HG03521 (cell line): Measurements from ENCODE around the gene SGF29.
"Not testable (repeated sequence)": the region's sequence is repeated elsewhere in the genome, so short reads cannot be mapped to it uniquely, and the experiment has no call there.

Experiments used
- ATAC-seq: cut with Tn5 transposase; IDR thresholded peaks from one replicate; pipeline ENCODE4 v1.9.1; 2021; ENCODE audit warnings: mild to moderate bottlenecking, moderate library complexity; ENCODE audit not compliant: unreplicated experiment

Gene SGF29

GRCh38 chr16:28532940-28533647, 20.6 kb upstream of the SGF29 start:
- no peak for ATAC-seq

GRCh38 chr16:28534542-28535373, 19.0 kb upstream of the SGF29 start:
- no peak for ATAC-seq

GRCh38 chr16:28537076-28537475, 16.6 kb upstream of the SGF29 start:
- ATAC-seq: no peak

- no peak for ATAC-seq
Measured at GRCh38 chr16:28537964-28538732, 15.6 kb upstream of the SGF29 start.

- ATAC-seq: no peak
Measured at GRCh38 chr16:28538733-28539596, 14.8 kb upstream of the SGF29 start, which contains the start of gene NUPR1. Gene NUPR1, minus strand, starts transcription at chr16:28538974. Its CDS starts 67 bp downstream, at chr16:28538907.

GRCh38 chr16:28540346-28540745, 13.4 kb upstream of the SGF29 start:
- no peak for ATAC-seq

GRCh38 chr16:28542646-28543045, 11.1 kb upstream of the SGF29 start:
- no peak for ATAC-seq

- no peak for ATAC-seq
Measured at GRCh38 chr16:28543072-28543471, 10.6 kb upstream of the SGF29 start.

GRCh38 chr16:28544998-28545397, 8.7 kb upstream of the SGF29 start:
- no peak for ATAC-seq

- ATAC-seq: not testable (repeated sequence)
Measured at GRCh38 chr16:28545964-28546363, 7.8 kb upstream of the SGF29 start.

- no peak for ATAC-seq
Measured at GRCh38 chr16:28546626-28547025, 7.1 kb upstream of the SGF29 start.

- ATAC-seq: no peak
Measured at GRCh38 chr16:28548306-28548802, 5.4 kb upstream of the SGF29 start.

GRCh38 chr16:28549301-28549899, 4.3 kb upstream of the SGF29 start:
- no peak for ATAC-seq

- ATAC-seq: no peak
Measured at GRCh38 chr16:28554634-28555423, 1.1 kb downstream of the SGF29 start.

- ATAC-seq: no peak
Measured at GRCh38 chr16:28555561-28555960, 1.8 kb downstream of the SGF29 start.

- no peak for ATAC-seq
Measured at GRCh38 chr16:28556914-28557320, 3.2 kb downstream of the SGF29 start.

- ATAC-seq: no peak
Measured at GRCh38 chr16:28558456-28558855, 4.7 kb downstream of the SGF29 start.

- no peak for ATAC-seq
Measured at GRCh38 chr16:28561557-28562187, 8.0 kb downstream of the SGF29 start.

GRCh38 chr16:28562199-28562598, 8.5 kb downstream of the SGF29 start:
- ATAC-seq: no peak
